ENCODE data around the gene MPC2. TPM values are rescaled to one million over a fixed set of nuclear protein-coding genes. Genes with fewer than 3 reads are reported as not detected.

MPC2 gene
- total RNA-seq, 2 experiments from 2014 or later: 42.5 to 60.4 TPM

- ATAC-seq: no peak
- no peak overlapping the region for H3K27ac Mint-ChIP-seq
- H3K4me3 Mint-ChIP-seq: no peak overlapping the region
- H3K36me3 Mint-ChIP-seq (ENCODE audit: low read depth): peaks cover 2% of the 10 kb centered on the region
- H3K9me3 Mint-ChIP-seq (ENCODE audit: low read depth): no peaks in the 10 kb centered on the region
- intact Hi-C loops (cut with DNase I, micrococcal nuclease): no loop called here
- peaks cover 11% of the 10 kb centered on the region for H3K4me1 Mint-ChIP-seq
- DNase-seq: no peak
- no peaks in the 10 kb centered on the region for H3K27me3 Mint-ChIP-seq
- ChIA-PET CTCF (interaction anchor here (1.5 kb wide), 1 partner anchor 160 kb away, joined by 3 read pairs; no protein-coding TSS in a partner anchor), POLR2A (no interaction called here)
These were observed 14.2 kb downstream of the MPC2 start for GRCh38 chr1:167922611-167923074.

GRCh38 chr1:167922023-167922422 lies 14.8 kb downstream of the MPC2 start:
- DNase-seq (no peak), ATAC-seq (no peak)
- POLR2A ChIA-PET: no interaction called here
- CTCF ChIA-PET: interaction anchor here (0.6 to 1.5 kb wide), 4 partner anchors 12 to 216 kb away, joined by 3 read pairs; no protein-coding TSS in a partner anchor
- H3K4me3 Mint-ChIP-seq: no peak overlapping the region
- H3K4me1 Mint-ChIP-seq: peaks cover 8% of the 10 kb centered on the region
- peaks cover 3% of the 10 kb centered on the region for H3K36me3 Mint-ChIP-seq (ENCODE audit: low read depth)
- H3K9me3 Mint-ChIP-seq (ENCODE audit: low read depth): no peaks in the 10 kb centered on the region
- no peaks in the 10 kb centered on the region for H3K27me3 Mint-ChIP-seq
- intact Hi-C loops (cut with DNase I, micrococcal nuclease): no loop called here
- H3K27ac Mint-ChIP-seq: no peak overlapping the region

GRCh38 chr1:167916766-167917511 lies 19.9 kb downstream of the MPC2 start:
- POLR2A ChIA-PET: no interaction called here
- no peak for ATAC-seq

GRCh38 chr1:167915569-167915968 lies 21.3 kb downstream of the MPC2 start:
- no peaks in the 10 kb centered on the region for H3K4me1 Mint-ChIP-seq
- POLR2A ChIA-PET: interaction anchor here (0.7 kb wide), 1 partner anchor 265 kb away, joined by 3 read pairs; no protein-coding TSS in a partner anchor
- no peaks in the 10 kb centered on the region for H3K27me3 Mint-ChIP-seq

More at GRCh38 chr1:167916766-167917511, 19.9 kb downstream of the MPC2 start:
- Mint-ChIP-seq H3K9me3 (ENCODE audit: low read depth) (no peaks in the 10 kb centered on the region), H3K27me3 (no peaks in the 10 kb centered on the region), H3K36me3 (ENCODE audit: low read depth) (peaks cover 5% of the 10 kb centered on the region), H3K4me1 (peaks cover under 1% of the 10 kb centered on the region), H3K4me3 (no peak overlapping the region), H3K27ac (no peak overlapping the region)
- no peak for DNase-seq
- CTCF ChIA-PET: interaction anchor here (0.9 to 1.4 kb wide), 2 partner anchors 19 to 166 kb away, joined by 3 to 4 read pairs; no protein-coding TSS in a partner anchor
- intact Hi-C loops (cut with DNase I, micrococcal nuclease): no loop called here

GRCh38 chr1:167913895-167914496 lies 22.9 kb downstream of the MPC2 start, which contains the start of gene ADCY10:
Gene ADCY10, minus strand, starts transcription at chr1:167914134. Its CDS starts 8,994 bp downstream, at chr1:167905140.
- ATAC-seq: no peak
- intact Hi-C loops (cut with DNase I, micrococcal nuclease): no loop called here
- H3K9me3 Mint-ChIP-seq (ENCODE audit: low read depth): peaks cover 10% of the 10 kb centered on the region
- H3K27ac Mint-ChIP-seq: no peak within 1 kb of the TSS
- no peak within 1 kb of the TSS for H3K4me3 Mint-ChIP-seq
- no peak for DNase-seq
- H3K36me3 Mint-ChIP-seq (ENCODE audit: low read depth): peaks cover 5% of the 10 kb centered on the region
- no peaks in the 10 kb centered on the region for H3K4me1 Mint-ChIP-seq
- ChIA-PET POLR2A (interaction anchor here (1.0 to 1.3 kb wide), 2 partner anchors 10 to 22 kb away, joined by 3 read pairs; no protein-coding TSS in a partner anchor), CTCF (interaction anchor here (0.6 to 1.6 kb wide), 4 partner anchors 13 to 168 kb away, joined by 3 to 4 read pairs (median 4); no protein-coding TSS in a partner anchor)
- peaks cover 5% of the 10 kb centered on the region for H3K27me3 Mint-ChIP-seq

More at GRCh38 chr1:167915569-167915968, 21.3 kb downstream of the MPC2 start:
- no peak for ATAC-seq
- Mint-ChIP-seq H3K4me3 (no peak overlapping the region), H3K27ac (no peak overlapping the region), H3K36me3 (ENCODE audit: low read depth) (peaks cover 5% of the 10 kb centered on the region), H3K9me3 (ENCODE audit: low read depth) (no peaks in the 10 kb centered on the region)
- no peak for DNase-seq
- intact Hi-C loops (cut with DNase I, micrococcal nuclease): no loop called here
- CTCF ChIA-PET: interaction anchor here (1.4 kb wide), 1 partner anchor 20 kb away, joined by 4 read pairs; no protein-coding TSS in a partner anchor

- intact Hi-C loops (cut with DNase I, micrococcal nuclease): no loop called here
- H3K36me3 Mint-ChIP-seq (ENCODE audit: low read depth): peaks cover 5% of the 10 kb centered on the region
- CTCF ChIA-PET: interaction anchor here (0.8 kb wide), 1 partner anchor 170 kb away, joined by 3 read pairs; no protein-coding TSS in a partner anchor
- peaks cover 10% of the 10 kb centered on the region for H3K9me3 Mint-ChIP-seq (ENCODE audit: low read depth)
- H3K4me1 Mint-ChIP-seq: no peaks in the 10 kb centered on the region
- H3K4me3 Mint-ChIP-seq: no peak overlapping the region
- H3K27ac Mint-ChIP-seq: no peak overlapping the region
- no peak for ATAC-seq
- POLR2A ChIA-PET: interaction anchor here (0.7 kb wide), 1 partner anchor 1532 kb away, joined by 4 read pairs; no protein-coding TSS in a partner anchor
- no peak for DNase-seq
- H3K27me3 Mint-ChIP-seq: peaks cover 5% of the 10 kb centered on the region
These were observed 24.6 kb downstream of the MPC2 start for GRCh38 chr1:167912294-167912693.

GRCh38 chr1:167911413-167911812 lies 25.5 kb downstream of the MPC2 start:
- Mint-ChIP-seq H3K9me3 (ENCODE audit: low read depth) (peaks cover 10% of the 10 kb centered on the region), H3K27me3 (peaks cover 5% of the 10 kb centered on the region), H3K27ac (no peak overlapping the region), H3K36me3 (ENCODE audit: low read depth) (no peaks in the 10 kb centered on the region), H3K4me1 (no peaks in the 10 kb centered on the region), H3K4me3 (no peak overlapping the region)
- CTCF ChIA-PET: no interaction called here
- POLR2A ChIA-PET: no interaction called here
- intact Hi-C loops (cut with DNase I, micrococcal nuclease): no loop called here
- ATAC-seq (no peak), DNase-seq (no peak)

- Mint-ChIP-seq H3K4me3 (no peak overlapping the region), H3K27me3 (peaks cover 5% of the 10 kb centered on the region), H3K9me3 (ENCODE audit: low read depth) (peaks cover 10% of the 10 kb centered on the region), H3K36me3 (ENCODE audit: low read depth) (no peaks in the 10 kb centered on the region), H3K4me1 (no peaks in the 10 kb centered on the region), H3K27ac (no peak overlapping the region)
- intact Hi-C loops (cut with DNase I, micrococcal nuclease): no loop called here
- DNase-seq (no peak), ATAC-seq (no peak)
- CTCF ChIA-PET: interaction anchor here (0.6 kb wide), 1 partner anchor 225 kb away, joined by 3 read pairs; no protein-coding TSS in a partner anchor
- POLR2A ChIA-PET: interaction anchor here (0.6 kb wide), 1 partner anchor 203 kb away, joined by 7 read pairs; no protein-coding TSS in a partner anchor
These were observed 26.3 kb downstream of the MPC2 start for GRCh38 chr1:167910530-167910929.

DNA sequence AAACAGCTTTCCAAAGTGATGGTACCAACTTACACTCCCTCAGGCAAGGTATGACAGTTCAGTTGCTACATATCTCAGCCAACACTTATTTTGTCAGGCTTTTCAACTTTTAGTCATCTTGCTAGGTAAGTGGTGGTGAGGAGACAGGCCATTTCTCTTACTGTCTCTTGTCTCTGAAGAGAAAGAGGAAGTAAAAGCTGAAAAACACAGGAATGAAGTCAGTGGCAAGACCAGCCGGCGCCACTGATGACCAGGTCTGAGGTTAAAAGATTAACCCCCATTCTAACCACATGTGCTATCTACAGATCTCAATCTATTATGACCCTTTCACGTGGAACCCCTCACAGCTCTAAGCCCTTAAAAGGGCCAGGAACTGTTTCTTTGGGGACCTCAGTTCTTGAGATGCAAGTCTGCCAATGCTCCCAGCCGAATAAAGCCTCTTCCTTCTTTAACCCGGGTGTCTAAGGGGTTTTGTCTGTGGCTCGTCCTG lies 27.1 kb downstream of the MPC2 start:
- intact Hi-C loops (cut with DNase I, micrococcal nuclease): no loop called here
- ChIA-PET POLR2A (no interaction called here), CTCF (interaction anchor here (0.7 kb wide), 1 partner anchor 12 kb away, joined by 3 read pairs; no protein-coding TSS in a partner anchor)
- Mint-ChIP-seq H3K4me1 (no peaks in the 10 kb centered on the region), H3K27me3 (peaks cover 5% of the 10 kb centered on the region), H3K36me3 (ENCODE audit: low read depth) (no peaks in the 10 kb centered on the region), H3K4me3 (no peak overlapping the region), H3K9me3 (ENCODE audit: low read depth) (peaks cover 10% of the 10 kb centered on the region), H3K27ac (no peak overlapping the region)
- DNase-seq (no peak), ATAC-seq (no peak)

GRCh38 chr1:167905671-167906070 lies 31.2 kb downstream of the MPC2 start:
- peaks cover 10% of the 10 kb centered on the region for H3K9me3 Mint-ChIP-seq (ENCODE audit: low read depth)
- H3K36me3 Mint-ChIP-seq (ENCODE audit: low read depth): no peaks in the 10 kb centered on the region
- CTCF ChIA-PET: interaction anchor here (0.6 to 1.0 kb wide), 2 partner anchors 159 to 295 kb away, joined by 3 read pairs; no protein-coding TSS in a partner anchor
- DNase-seq: no peak
- H3K4me3 Mint-ChIP-seq: no peak overlapping the region
- intact Hi-C loops (cut with DNase I, micrococcal nuclease): no loop called here
- H3K4me1 Mint-ChIP-seq: no peaks in the 10 kb centered on the region
- no peak for ATAC-seq
- H3K27me3 Mint-ChIP-seq: peaks cover 5% of the 10 kb centered on the region
- POLR2A ChIA-PET: no interaction called here
- no peak overlapping the region for H3K27ac Mint-ChIP-seq

GRCh38 chr1:167905182-167905581 lies 31.7 kb downstream of the MPC2 start:
- no peaks in the 10 kb centered on the region for H3K36me3 Mint-ChIP-seq (ENCODE audit: low read depth)
- no peaks in the 10 kb centered on the region for H3K4me1 Mint-ChIP-seq
- CTCF ChIA-PET: interaction anchor here (0.6 to 1.0 kb wide), 3 partner anchors 61 to 295 kb away, joined by 3 to 4 read pairs (median 3); no protein-coding TSS in a partner anchor
- no peak overlapping the region for H3K27ac Mint-ChIP-seq
- H3K4me3 Mint-ChIP-seq: no peak overlapping the region
- H3K27me3 Mint-ChIP-seq: peaks cover 2% of the 10 kb centered on the region
- DNase-seq (no peak), ATAC-seq (no peak)
- intact Hi-C loops (cut with DNase I, micrococcal nuclease): no loop called here
- H3K9me3 Mint-ChIP-seq (ENCODE audit: low read depth): peaks cover 7% of the 10 kb centered on the region
- POLR2A ChIA-PET: interaction anchor here (0.6 kb wide), 1 partner anchor 295 kb away, joined by 4 read pairs; no protein-coding TSS in a partner anchor
